ENCODE measurements around the gene SCUBE1.

The SCUBE1 gene

GRCh38 chr22:43183496-43184277 is 159.5 kb downstream of the SCUBE1 start:
- in situ Hi-C loops (cut with MboI; ENCODE audit: low sequenced_read_pairs), result no loop called here

- in situ Hi-C loops (cut with MboI; ENCODE audit: low sequenced_read_pairs), result no loop called here
Observed at GRCh38 chr22:43182726-43183125, 160.4 kb downstream of the SCUBE1 start.

DNA sequence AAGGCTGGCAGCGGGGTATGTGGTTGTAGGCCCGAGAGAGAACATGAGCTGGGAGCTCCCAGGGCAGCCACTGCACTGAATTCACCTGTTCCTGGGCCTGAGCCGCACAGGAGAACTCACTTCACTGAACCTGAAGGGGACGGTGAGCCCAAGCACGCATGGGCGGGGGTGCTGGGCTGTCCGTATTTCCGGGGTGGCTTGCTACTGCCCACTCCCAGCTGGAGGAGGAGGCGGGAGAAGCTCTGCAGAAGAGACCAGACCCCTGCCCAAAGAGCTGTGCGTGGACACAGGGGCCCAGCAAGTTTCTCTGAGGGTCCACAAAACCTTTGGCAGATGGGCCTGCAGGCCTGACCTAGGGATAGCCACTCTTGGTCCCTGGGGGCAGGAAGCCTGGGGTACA is 161.1 kb downstream of the SCUBE1 start:
- in situ Hi-C loops (cut with MboI; ENCODE audit: low sequenced_read_pairs), result no loop called here

GRCh38 chr22:43181321-43182076 is 161.7 kb downstream of the SCUBE1 start:
- in situ Hi-C loops (cut with MboI; ENCODE audit: low sequenced_read_pairs), result no loop called here

- in situ Hi-C loops (cut with MboI; ENCODE audit: low sequenced_read_pairs), result no loop called here
Observed at GRCh38 chr22:43180670-43181069, 162.5 kb downstream of the SCUBE1 start.

GRCh38 chr22:43179911-43180195 is 163.3 kb downstream of the SCUBE1 start:
- in situ Hi-C loops (cut with MboI; ENCODE audit: low sequenced_read_pairs), result no loop called here

GRCh38 chr22:43179146-43179910 is 163.8 kb downstream of the SCUBE1 start:
- in situ Hi-C loops (cut with MboI; ENCODE audit: low sequenced_read_pairs), result no loop called here

DNA sequence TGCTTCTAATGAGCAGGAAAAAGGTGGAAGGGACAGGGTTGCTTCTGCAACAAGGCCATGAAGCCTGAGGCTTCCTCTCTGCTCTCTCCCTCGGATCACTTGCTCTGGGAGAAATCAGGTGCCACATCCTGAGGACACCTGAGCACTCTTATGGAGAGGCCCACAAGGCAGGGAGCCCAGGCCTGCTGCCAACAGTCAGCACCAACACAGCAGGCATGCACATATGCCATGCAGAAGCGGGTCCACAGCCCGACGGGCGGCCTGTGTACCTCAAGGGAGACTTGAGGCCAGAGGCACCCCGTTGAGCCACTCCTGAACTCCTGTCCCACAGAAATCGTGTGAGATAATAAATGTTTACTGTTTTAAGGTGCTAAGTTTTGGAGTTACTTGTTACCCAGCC is 165.7 kb downstream of the SCUBE1 start:
- in situ Hi-C loops (cut with MboI; ENCODE audit: low sequenced_read_pairs), result no loop called here

GRCh38 chr22:43176090-43176489 is 167.1 kb downstream of the SCUBE1 start:
- in situ Hi-C loops (cut with MboI; ENCODE audit: low sequenced_read_pairs), result no loop called here

GRCh38 chr22:43174941-43175531 is 168.1 kb downstream of the SCUBE1 start:
- in situ Hi-C loops (cut with MboI; ENCODE audit: low sequenced_read_pairs), result no loop called here

DNA sequence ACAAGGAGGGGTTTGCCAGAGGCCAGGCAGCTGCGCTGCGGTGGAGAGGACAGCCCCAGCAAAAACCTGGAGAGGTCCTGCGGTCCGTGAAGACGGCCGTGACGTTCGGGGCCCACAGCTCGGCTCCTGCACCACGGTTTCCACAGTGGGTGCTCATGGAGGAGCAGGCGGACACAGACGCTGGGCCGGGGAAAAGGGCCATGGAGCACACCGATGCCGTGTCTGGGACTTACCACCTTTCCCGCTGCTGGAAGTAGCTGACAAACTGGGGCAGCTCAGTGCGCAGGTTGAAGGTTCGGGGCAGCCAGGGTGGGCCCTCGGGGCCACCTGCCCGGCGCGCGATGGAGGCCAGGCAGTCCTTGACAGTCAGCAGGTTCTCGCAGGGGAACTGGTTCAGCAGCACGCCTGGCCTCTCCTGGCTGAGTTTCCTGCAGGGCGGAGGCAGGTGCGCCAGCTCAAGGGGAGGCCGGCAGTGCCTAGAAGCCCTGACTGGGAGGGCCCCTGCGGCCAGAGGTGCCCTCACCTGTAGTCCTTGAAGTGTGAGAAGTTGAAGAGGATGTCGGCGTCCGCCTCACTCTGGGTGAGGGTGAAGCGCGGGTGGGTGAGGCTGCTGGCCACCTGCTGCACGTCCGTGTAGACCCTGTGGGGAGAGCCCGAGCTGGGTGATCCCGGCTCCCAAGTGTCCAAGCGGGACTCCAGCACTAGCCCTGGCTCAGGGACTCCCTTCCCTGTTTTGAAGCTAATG is 169.0 kb downstream of the SCUBE1 start:
- in situ Hi-C loops (cut with MboI; ENCODE audit: low sequenced_read_pairs), result no loop called here

DNA sequence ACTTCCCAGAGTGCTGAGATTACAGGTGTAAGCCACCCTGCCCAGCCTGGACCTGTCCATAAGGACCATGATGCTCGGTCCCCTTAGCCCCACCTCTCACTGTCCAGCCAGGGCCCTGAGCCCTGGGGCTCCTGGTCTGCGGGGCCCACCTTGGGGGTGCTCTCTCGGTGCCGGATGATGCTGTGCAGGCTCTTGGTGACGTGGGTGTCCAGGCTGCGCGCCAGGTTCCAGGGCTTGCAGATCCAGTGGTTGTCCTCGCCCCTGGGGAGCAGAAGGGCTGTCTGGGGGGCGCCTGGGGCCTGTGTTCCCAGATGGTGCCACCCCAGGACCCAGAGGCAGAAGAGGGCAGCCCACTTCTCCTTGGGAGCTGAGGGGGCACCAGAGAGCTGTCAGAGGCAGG is 169.6 kb downstream of the SCUBE1 start:
- in situ Hi-C loops (cut with MboI; ENCODE audit: low sequenced_read_pairs), result no loop called here

DNA sequence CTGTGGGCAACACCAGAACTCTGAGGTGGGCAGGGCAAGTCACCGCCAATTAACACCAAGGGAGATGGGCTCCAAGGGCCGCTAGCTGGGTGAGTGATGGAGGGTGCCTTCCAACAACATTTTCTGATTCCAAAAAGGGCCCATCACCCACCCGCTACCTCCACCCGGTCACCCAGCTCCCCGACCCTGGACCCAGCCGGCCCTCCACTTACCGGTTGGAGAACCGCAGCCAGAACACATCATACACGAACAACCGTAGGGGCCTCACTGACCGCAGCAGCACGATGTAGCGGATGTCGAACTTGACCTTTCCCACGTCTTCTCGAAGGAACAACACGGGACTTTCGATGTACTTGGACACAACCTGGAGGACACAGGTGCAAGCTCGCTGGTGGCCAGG is 171.0 kb downstream of the SCUBE1 start:
- in situ Hi-C loops (cut with MboI; ENCODE audit: low sequenced_read_pairs), result no loop called here

GRCh38 chr22:43171607-43172006 is 171.6 kb downstream of the SCUBE1 start:
- in situ Hi-C loops (cut with MboI; ENCODE audit: low sequenced_read_pairs), result no loop called here

GRCh38 chr22:43171019-43171491 is 172.1 kb downstream of the SCUBE1 start:
- in situ Hi-C loops (cut with MboI; ENCODE audit: low sequenced_read_pairs), result no loop called here

- in situ Hi-C loops (cut with MboI; ENCODE audit: low sequenced_read_pairs), result no loop called here
Observed at GRCh38 chr22:43170131-43170480, 173.1 kb downstream of the SCUBE1 start.

DNA sequence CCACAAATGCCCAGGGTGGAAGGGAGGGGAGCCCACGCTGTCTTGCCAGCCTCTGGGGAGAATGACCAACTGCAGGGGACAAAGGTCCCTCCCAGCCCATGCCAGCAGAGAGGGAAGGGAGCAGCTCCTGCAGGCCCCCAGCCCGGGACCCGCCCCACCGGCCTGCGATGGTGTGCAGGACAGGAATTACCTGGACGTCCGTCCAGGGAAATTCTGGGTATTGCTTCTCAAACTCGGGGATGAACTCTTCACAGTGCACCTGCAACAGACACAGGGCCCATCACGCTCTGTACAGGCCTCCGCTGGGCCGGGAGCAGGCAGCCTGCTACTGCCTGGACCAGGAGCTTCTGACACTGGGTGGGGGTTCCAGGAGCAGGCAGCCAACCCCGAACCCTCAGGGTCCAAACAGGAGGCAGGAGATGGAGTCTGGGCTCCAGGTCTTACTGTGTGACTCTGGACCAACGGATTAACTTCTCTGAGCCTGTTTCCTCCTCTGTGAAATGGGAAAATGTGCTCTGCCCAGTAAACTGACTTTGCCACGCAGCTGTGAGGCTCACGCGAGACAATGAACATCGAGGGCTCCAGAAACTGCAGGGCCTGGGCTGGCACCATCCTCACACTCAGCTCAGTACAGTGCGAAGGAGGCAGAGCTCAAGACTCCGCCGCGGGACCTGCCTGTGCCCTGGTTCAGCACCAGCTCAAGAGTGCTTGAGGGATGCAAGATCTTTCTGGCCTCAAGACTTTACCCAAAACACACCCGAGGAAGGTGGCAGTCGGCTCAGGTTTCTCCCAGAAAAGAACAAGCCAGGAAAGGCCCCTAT is 173.7 kb downstream of the SCUBE1 start:
- in situ Hi-C loops (cut with MboI; ENCODE audit: low sequenced_read_pairs), result no loop called here

DNA sequence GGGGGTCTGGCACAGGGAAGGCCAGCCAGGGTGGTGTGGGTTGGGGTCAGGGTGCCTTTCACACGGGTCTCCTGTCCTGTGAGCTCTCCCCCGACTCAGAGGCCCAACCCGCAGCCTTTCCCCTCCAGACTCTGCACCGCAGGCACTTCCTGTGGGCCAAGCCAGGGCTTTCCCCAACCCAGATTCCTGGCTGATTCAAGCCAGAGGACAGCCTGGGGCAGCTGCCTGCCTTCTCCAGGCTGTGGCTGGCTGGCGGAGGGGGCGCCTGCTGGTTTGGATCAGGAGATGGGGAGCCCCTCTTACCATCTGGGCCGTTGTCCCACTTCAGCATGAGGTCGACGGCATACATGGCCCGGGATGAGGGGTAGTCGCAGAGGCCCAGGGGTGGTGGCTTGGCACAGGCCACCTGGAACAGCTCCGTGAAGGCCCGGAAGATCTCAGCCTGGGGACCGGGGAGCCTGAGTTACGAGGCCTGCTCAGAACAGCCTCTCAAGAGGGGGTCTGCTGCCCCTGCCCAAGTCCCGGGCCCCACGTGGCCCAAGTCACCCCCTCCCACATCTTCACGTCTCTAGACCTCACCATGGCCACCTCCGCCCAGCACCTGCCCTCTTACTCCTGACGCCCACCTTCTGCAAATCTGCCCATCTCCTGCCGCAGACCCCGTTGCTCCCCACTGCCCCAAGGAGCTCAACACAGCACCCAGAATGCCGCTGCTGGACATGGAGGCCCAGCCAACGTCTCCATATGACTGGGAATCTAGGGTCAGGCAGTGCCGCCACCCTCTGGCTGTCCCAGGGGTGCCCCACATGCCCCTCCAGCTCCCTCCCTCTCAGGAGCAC is 174.5 kb downstream of the SCUBE1 start:
- in situ Hi-C loops (cut with MboI; ENCODE audit: low sequenced_read_pairs), result no loop called here

DNA sequence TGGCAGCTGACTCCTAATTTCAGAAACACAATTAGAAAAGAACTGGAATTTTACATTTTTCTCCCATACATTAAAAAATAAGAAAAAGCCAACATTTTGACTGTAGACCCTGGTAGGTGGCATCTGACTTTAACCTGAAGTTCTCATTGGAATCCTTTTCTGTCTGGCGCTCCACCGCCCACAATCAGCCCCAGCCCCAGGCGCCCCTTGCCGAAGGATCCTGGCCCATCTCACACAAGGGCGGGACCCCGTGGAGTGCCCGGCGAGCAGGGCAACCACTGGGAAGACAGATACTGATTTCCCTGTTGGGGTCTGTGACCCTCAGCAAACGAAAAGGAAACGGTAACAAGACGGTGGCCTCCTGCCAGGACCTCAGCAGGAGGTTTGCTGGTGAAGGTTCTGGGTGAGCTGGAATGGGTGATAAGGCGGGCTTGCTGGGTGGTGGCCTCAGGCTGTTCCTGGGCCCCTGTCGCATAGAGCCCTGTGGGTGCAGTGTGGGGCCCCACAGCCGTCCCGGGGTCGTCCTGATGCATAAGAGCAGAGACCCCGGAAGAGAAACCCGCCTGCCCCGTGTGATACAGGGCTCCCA is 176.1 kb downstream of the SCUBE1 start:
- in situ Hi-C loops (cut with MboI; ENCODE audit: low sequenced_read_pairs), result no loop called here
